Astrocyte (in vitro differentiated cells and primary cell): ENCODE data around the gene FBXW7. TPM values are rescaled to one million over a fixed set of nuclear protein-coding genes. Genes with fewer than 3 reads are reported as not detected.

Source experiments
- DNase-seq: peaks from one replicate; pipeline ENCODE4 v3.0.0-alpha.2; 2010; ENCODE audit warnings: low read depth
- FAIRE-seq: peaks from 2 replicates; lab custom pipeline; 2011; peaks lifted over from hg19 to GRCh38; lab: Jason Lieb, UNC
- H2AFZ ChIP-seq: 2 replicates; pipeline ENCODE4 v1.6.0; 2012; ENCODE audit warnings: low read depth, low read length, inconsistent platforms
- H3K27ac ChIP-seq: 2 replicates; pipeline ENCODE4 v1.5.1; 2011; ENCODE audit warnings: low read depth, low read length, inconsistent platforms
- H3K27me3 ChIP-seq: 2 replicates; pipeline ENCODE4 v1.6.0; 2011; ENCODE audit warnings: low read length, inconsistent platforms; ENCODE audit not compliant: insufficient read depth
- H3K36me3 ChIP-seq: 2 replicates; pipeline ENCODE4 v1.5.1; 2011; ENCODE audit warnings: low read length, inconsistent platforms; ENCODE audit not compliant: insufficient read depth
- H3K4me1 ChIP-seq: 2 replicates; pipeline ENCODE4 v1.5.1; 2011; ENCODE audit warnings: low read length, inconsistent platforms; ENCODE audit not compliant: insufficient read depth
- H3K4me2 ChIP-seq: 2 replicates; pipeline ENCODE4 v1.6.0; 2012; ENCODE audit warnings: low read length, inconsistent platforms
- H3K4me3 ChIP-seq: 2 replicates; pipeline ENCODE4 v1.5.1; 2011; ENCODE audit warnings: low read depth, mild to moderate bottlenecking, low read length, inconsistent platforms; ENCODE audit not compliant: insufficient read depth
- H3K79me2 ChIP-seq: 2 replicates; pipeline ENCODE4 v1.6.0; 2012; ENCODE audit warnings: mild to moderate bottlenecking, low read length, inconsistent platforms; ENCODE audit not compliant: insufficient read depth
- H3K9ac ChIP-seq: 2 replicates; pipeline ENCODE4 v1.6.0; 2012; ENCODE audit warnings: mild to moderate bottlenecking, low read length, inconsistent platforms
- H3K9me3 ChIP-seq: 2 replicates; pipeline ENCODE4 v1.5.1; 2012; ENCODE audit warnings: low read depth, mild to moderate bottlenecking, low read length, inconsistent platforms; ENCODE audit not compliant: insufficient read depth
- H4K20me1 ChIP-seq: 2 replicates; pipeline ENCODE4 v1.6.0; 2012; ENCODE audit warnings: low read length, inconsistent platforms; ENCODE audit not compliant: insufficient read depth
- H3K27ac Mint-ChIP-seq: one replicate; pipeline ENCODE4 v1.8.0; 2021; ENCODE audit warnings: mild to moderate bottlenecking, mixed read lengths; ENCODE audit not compliant: unreplicated experiment
- H3K27me3 Mint-ChIP-seq: one replicate; pipeline ENCODE4 v1.8.0; 2021; ENCODE audit warnings: low read depth, mixed read lengths; ENCODE audit not compliant: unreplicated experiment
- H3K36me3 Mint-ChIP-seq: one replicate; pipeline ENCODE4 v1.8.0; 2021; ENCODE audit warnings: low read depth, mixed read lengths; ENCODE audit not compliant: unreplicated experiment
- H3K4me1 Mint-ChIP-seq: one replicate; pipeline ENCODE4 v1.8.0; 2021; ENCODE audit warnings: low read depth, mixed read lengths; ENCODE audit not compliant: unreplicated experiment
- H3K4me3 Mint-ChIP-seq: one replicate; pipeline ENCODE4 v1.8.0; 2021; ENCODE audit warnings: mild to moderate bottlenecking, moderate library complexity, mixed read lengths; ENCODE audit not compliant: unreplicated experiment
- H3K9me3 Mint-ChIP-seq: one replicate; pipeline ENCODE4 v1.8.0; 2021; ENCODE audit warnings: mild to moderate bottlenecking, mixed read lengths; ENCODE audit not compliant: unreplicated experiment
- CTCF ChIP-seq: IDR thresholded peaks from 2 replicates; pipeline ENCODE4 v1.5.1; 2011; ENCODE audit warnings: low read depth, mild to moderate bottlenecking, inconsistent platforms, low read length, moderate library complexity; ENCODE audit not compliant: insufficient read depth
- EZH2 ChIP-seq: IDR thresholded peaks from 2 replicates; pipeline ENCODE4 v1.6.1; 2012; ENCODE audit warnings: mild to moderate bottlenecking, low read length, inconsistent platforms; ENCODE audit not compliant: insufficient read depth
- total RNA-seq: library from RNA; stranded (reverse); gene quantifications from 2 replicates; pipeline ENCODE4 v1.2.1, GENCODE V29; 2021

FBXW7 gene
- total RNA-seq, 1 donor from 2014 or later = 34.7 TPM

GRCh38 chr4:152308951-152309350, 226.9 kb downstream of the FBXW7 start:
- no peak overlapping the region for H3K9ac ChIP-seq
- TF ChIP-seq CTCF (no peak), EZH2 (no peak)
- Mint-ChIP-seq H3K4me1 (peaks cover 25% of the 10 kb centered on the region), H3K4me3 (peak overlapping the region; percentile 25), H3K27ac (no peak overlapping the region), H3K9me3 (no peaks in the 10 kb centered on the region), H3K27me3 (peaks cover 20% of the 10 kb centered on the region), H3K36me3 (peaks cover 2% of the 10 kb centered on the region)
- H3K36me3 ChIP-seq = no peaks in the 10 kb centered on the region
- H3K9me3 ChIP-seq = no peaks in the 10 kb centered on the region
- no peak overlapping the region for H3K27ac ChIP-seq
- H2AFZ ChIP-seq = no peak overlapping the region
- H3K4me2 ChIP-seq = no peak overlapping the region
- H4K20me1 ChIP-seq = no peaks in the 10 kb centered on the region
- peaks cover 26% of the 10 kb centered on the region for H3K27me3 ChIP-seq
- H3K79me2 ChIP-seq = no peaks in the 10 kb centered on the region
- no peak for FAIRE-seq
- H3K4me1 ChIP-seq = peaks cover 11% of the 10 kb centered on the region
- H3K4me3 ChIP-seq = no peak overlapping the region
- DNase-seq = no peak

GRCh38 chr4:152307669-152308068, 228.2 kb downstream of the FBXW7 start:
- Histone ChIP-seq H3K27me3 (peaks cover 31% of the 10 kb centered on the region), H3K36me3 (no peaks in the 10 kb centered on the region), H4K20me1 (no peaks in the 10 kb centered on the region), H2AFZ (no peak overlapping the region), H3K9ac (no peak overlapping the region), H3K4me3 (no peak overlapping the region), H3K9me3 (no peaks in the 10 kb centered on the region), H3K27ac (no peak overlapping the region), H3K4me1 (peaks cover 11% of the 10 kb centered on the region), H3K79me2 (no peaks in the 10 kb centered on the region), H3K4me2 (no peak overlapping the region)
- no peaks in the 10 kb centered on the region for H3K36me3 Mint-ChIP-seq
- peaks cover 25% of the 10 kb centered on the region for H3K4me1 Mint-ChIP-seq
- TF ChIP-seq CTCF (no peak), EZH2 (no peak)
- H3K27ac Mint-ChIP-seq = no peak overlapping the region
- no peaks in the 10 kb centered on the region for H3K9me3 Mint-ChIP-seq
- H3K4me3 Mint-ChIP-seq = no peak overlapping the region
- no peak for FAIRE-seq
- no peak for DNase-seq
- peaks cover 17% of the 10 kb centered on the region for H3K27me3 Mint-ChIP-seq

GRCh38 chr4:152306541-152306940, 229.4 kb downstream of the FBXW7 start:
- H3K4me3 Mint-ChIP-seq = no peak overlapping the region
- Histone ChIP-seq H3K27ac (no peak overlapping the region), H3K4me3 (no peak overlapping the region), H3K4me2 (no peak overlapping the region), H3K27me3 (peaks cover 31% of the 10 kb centered on the region), H3K9ac (no peak overlapping the region), H4K20me1 (no peaks in the 10 kb centered on the region), H3K79me2 (no peaks in the 10 kb centered on the region), H3K36me3 (no peaks in the 10 kb centered on the region), H3K9me3 (no peaks in the 10 kb centered on the region), H2AFZ (no peak overlapping the region), H3K4me1 (peaks cover 11% of the 10 kb centered on the region)
- FAIRE-seq = no peak
- TF ChIP-seq CTCF (no peak), EZH2 (no peak)
- peaks cover 25% of the 10 kb centered on the region for H3K4me1 Mint-ChIP-seq
- H3K36me3 Mint-ChIP-seq = no peaks in the 10 kb centered on the region
- H3K27me3 Mint-ChIP-seq = peaks cover 17% of the 10 kb centered on the region
- no peak overlapping the region for H3K27ac Mint-ChIP-seq
- H3K9me3 Mint-ChIP-seq = no peaks in the 10 kb centered on the region
- no peak for DNase-seq
